Measurements from ENCODE around the gene ATAD3A.

GRCh38 chr1:1529936-1530335, 18.0 kb downstream of the ATAD3A start:
- TF ChIP-seq JUNB (IDR thresholded peaks at IDR 0.05; ENCODE audit: unreplicated experiment): no peak
- TF ChIP-seq CTCF (conservative IDR thresholded peaks at IDR 0.05; ENCODE audit: low read depth in 2 of 2): no peak
- no peak for TF ChIP-seq POLR2AphosphoS5 (IDR thresholded peaks at IDR 0.05; ENCODE audit: low read depth)
- no peak for TF ChIP-seq EZH2 (IDR thresholded peaks at IDR 0.05; ENCODE audit: low read depth, unreplicated experiment)
- TF ChIP-seq REST (IDR thresholded peaks at IDR 0.05; ENCODE audit: unreplicated experiment): no peak
- TF ChIP-seq EZH2phosphoT487 (IDR thresholded peaks at IDR 0.05; ENCODE audit: unreplicated experiment): no peak
- no peak for TF ChIP-seq ZNF462 (CRISPR knock-in tag; IDR thresholded peaks at IDR 0.05)
- no peak for TF ChIP-seq ZNF114 (CRISPR knock-in tag; IDR thresholded peaks at IDR 0.05)
- no peak for TF ChIP-seq CREB1 (CRISPR knock-in tag; IDR thresholded peaks at IDR 0.05; ENCODE audit: low read depth)
- no peak for TF ChIP-seq ZNF331 (CRISPR knock-in tag; IDR thresholded peaks at IDR 0.05; ENCODE audit: low read depth)
- no peak for TF ChIP-seq STAT1 (IDR thresholded peaks at IDR 0.05; ENCODE audit: unreplicated experiment)
- TF ChIP-seq ETS1 (IDR thresholded peaks at IDR 0.05): no peak
- TF ChIP-seq NANOG (IDR thresholded peaks at IDR 0.05; ENCODE audit: borderline replicate concordance): no peak

Data from GM23338 (cell line).